ENCODE data around the gene TRAK1. TPM values are rescaled to one million over a fixed set of nuclear protein-coding genes. Genes with fewer than 3 reads are reported as not detected.

The TRAK1 gene
- total and polyA plus RNA-seq, 2 of the 4 experiments (the other 2 are of a cell fraction) = 25.6 to 28.1 TPM

DNA sequence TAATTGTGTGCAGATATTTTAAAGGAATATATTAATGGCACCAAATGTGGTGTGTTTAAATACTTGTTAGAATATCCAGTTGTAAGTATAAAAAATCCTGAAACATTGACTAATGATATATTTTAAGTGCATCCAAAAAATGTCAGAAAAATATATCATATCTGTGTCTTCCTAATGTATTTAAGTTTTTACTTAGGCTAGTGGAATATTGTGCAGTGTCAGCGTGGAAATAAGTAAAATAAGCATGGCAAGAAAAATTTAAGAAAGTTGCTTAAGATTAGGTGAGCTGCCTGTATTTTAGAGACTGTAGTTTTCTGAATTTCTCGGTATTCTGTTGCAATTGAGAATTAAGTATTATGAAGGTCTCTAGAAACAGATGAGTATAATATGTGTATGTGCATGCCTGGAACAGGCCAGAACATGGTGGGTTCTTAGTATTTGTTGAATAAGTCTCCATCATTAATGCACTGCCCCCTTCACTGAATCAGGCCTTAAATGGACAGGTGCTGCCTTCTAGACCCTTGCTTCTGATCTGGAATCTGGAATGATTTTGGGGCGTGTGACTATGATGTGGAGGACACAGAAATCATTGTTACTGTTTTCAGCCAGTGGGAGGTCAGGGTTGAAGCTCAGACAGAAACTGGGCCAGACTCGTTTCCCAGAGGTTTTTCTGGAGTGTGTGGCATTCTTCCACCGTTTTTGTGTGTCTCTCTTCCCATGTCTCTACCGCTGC, 86.1 kb downstream of the TRAK1 start:
- in situ Hi-C loops (cut with MboI; ENCODE audit: low sequenced_read_pairs) = no loop called here
- Histone ChIP-seq H4K5ac (ENCODE audit: low read depth, low read length) (no peak overlapping the region), H2BK15ac (ENCODE audit: low read depth, low read length) (no peak overlapping the region), H3K9me3 (ENCODE audit: control insufficient read depth, insufficient read depth, low read length) (no peaks in the 10 kb centered on the region), H4K8ac (ENCODE audit: low read depth in 2 of 2, low read length in 2 of 2) (no peak overlapping the region), H3K4me1 (ENCODE audit: control insufficient read depth, insufficient read depth, low read length) (peaks cover 4% of the 10 kb centered on the region), H3K27ac (ENCODE audit: insufficient read depth, low read length) (no peak overlapping the region), H2BK120ac (ENCODE audit: low read depth, low read length) (no peak overlapping the region), H3K36me3 (ENCODE audit: control insufficient read depth, insufficient read depth, low read length) (0 out of 2 replicates have a peak, but pooled peaks cover 1% of the 10 kb centered on the region), H3K4ac (ENCODE audit: low read depth, low read length) (no peak overlapping the region), H3K4me2 (ENCODE audit: low read depth, low read length) (no peak overlapping the region), H4K20me1 (ENCODE audit: insufficient read depth, low read length) (peaks cover 9% of the 10 kb centered on the region), H4K91ac (ENCODE audit: insufficient read depth, low read depth, low read length) (no peak overlapping the region), H2AK5ac (ENCODE audit: low read depth, low read length) (no peak overlapping the region), H3K9me1 (ENCODE audit: insufficient read depth, low read length) (peaks cover 14% of the 10 kb centered on the region), H2AFZ (replicated peaks; ENCODE audit: low read length, poor library complexity) (no peak overlapping the region), H3K27me3 (ENCODE audit: control insufficient read depth, insufficient read depth, low read length) (no peaks in the 10 kb centered on the region), H3K23ac (ENCODE audit: low read depth, low read length) (no peak overlapping the region), H3K4me3 (ENCODE audit: insufficient read depth, low read depth, low read length) (no peak overlapping the region), H3K14ac (replicated peaks; ENCODE audit: low read depth, low read length) (no peak overlapping the region), H3K18ac (ENCODE audit: low read depth, low read length) (no peak overlapping the region), H3K9ac (ENCODE audit: low read depth, low read length) (no peak overlapping the region), H2BK5ac (ENCODE audit: low read depth, low read length, poor library complexity, severe bottlenecking) (no peak overlapping the region), H3K79me1 (ENCODE audit: low read depth in 1 of 2, low read length in 2 of 2) (peaks cover 6 to 47% of the 10 kb centered on the region in 2 experiments; a peak in 3 of 4 replicates), H2AK9ac (replicated peaks; ENCODE audit: low read depth, low read length, poor library complexity) (no peak overlapping the region), H3K56ac (ENCODE audit: extremely low read depth, insufficient read depth, low read length) (no peak overlapping the region), H2BK20ac (ENCODE audit: low read depth, low read length) (no peak overlapping the region)
- TF ChIP-seq, protein P1, sequence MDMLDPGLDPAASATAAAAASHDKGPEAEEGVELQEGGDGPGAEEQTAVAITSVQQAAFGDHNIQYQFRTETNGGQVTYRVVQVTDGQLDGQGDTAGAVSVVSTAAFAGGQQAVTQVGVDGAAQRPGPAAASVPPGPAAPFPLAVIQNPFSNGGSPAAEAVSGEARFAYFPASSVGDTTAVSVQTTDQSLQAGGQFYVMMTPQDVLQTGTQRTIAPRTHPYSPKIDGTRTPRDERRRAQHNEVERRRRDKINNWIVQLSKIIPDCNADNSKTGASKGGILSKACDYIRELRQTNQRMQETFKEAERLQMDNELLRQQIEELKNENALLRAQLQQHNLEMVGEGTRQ (IDR thresholded peaks at IDR 0.05; ENCODE audit: low read depth, low read length) = no peak
- peak; percentile 44 for TF ChIP-seq MAFK (IDR thresholded peaks at IDR 0.05; ENCODE audit: low read depth, low read length)
- TF ChIP-seq MAZ (IDR thresholded peaks at IDR 0.05; ENCODE audit: borderline replicate concordance, low read depth, low read length) = no peak
- TF ChIP-seq CEBPB (IDR thresholded peaks at IDR 0.05; ENCODE audit: low read depth, low read length) = no peak
- TF ChIP-seq SMC3 (IDR thresholded peaks at IDR 0.05; ENCODE audit: low read depth, low read length) = no peak
- intact Hi-C loops (cut with micrococcal nuclease) = no loop called here
- DNase-seq (no peak), ATAC-seq (ENCODE audit: low read depth) (no peak)
- ChIA-PET CTCF (interaction anchor here (1.4 kb wide), 1 partner anchor 14 kb away, joined by 5 read pairs; no protein-coding TSS in a partner anchor), POLR2A (ENCODE audit: unreplicated experiment) (no interaction called here)
- no TSS peak for BruUV-seq (replicated peaks)
- WGBS, 2 experiments (ENCODE audit: extremely low coverage in 2 of 2, insufficient read length in 1 of 2) = no CpG with 5 or more reads among the region's 6 CpGs
- dilution Hi-C loops (cut with HindIII; ENCODE audit: low sequenced_read_pairs, unreplicated experiment) = no loop called here
